Kidney epithelial cell (primary cell): ENCODE data around the gene ZDHHC14. TPM values are rescaled to one million over a fixed set of nuclear protein-coding genes. Genes with fewer than 3 reads are reported as not detected.

Experiments
- DNase-seq: peaks from one replicate; pipeline ENCODE4 v3.0.0-alpha.2; 2010; ENCODE audit warnings: low read depth
- H3K27me3 ChIP-seq: 2 replicates; pipeline ENCODE4 v1.6.0; 2011; ENCODE audit warnings: low read length; ENCODE audit not compliant: control insufficient read depth, insufficient read depth
- H3K36me3 ChIP-seq: 2 replicates; pipeline ENCODE4 v1.5.1; 2011; ENCODE audit warnings: low read length; ENCODE audit not compliant: control insufficient read depth, insufficient read depth
- H3K4me3 ChIP-seq: 2 replicates; pipeline ENCODE4 v1.5.1; 2011; ENCODE audit warnings: low read depth, mild to moderate bottlenecking, control low read depth, low read length
- CTCF ChIP-seq: IDR thresholded peaks from 2 replicates; pipeline ENCODE4 v1.5.1; 2011; ENCODE audit warnings: mild to moderate bottlenecking, moderate library complexity, low read length, control low read depth, inconsistent platforms; ENCODE audit not compliant: insufficient read depth, poor library complexity, severe bottlenecking
- total RNA-seq: library from RNA; depleted of rRNA; stranded (reverse); fragments of >200 nt; gene quantifications from 2 replicates; pipeline ENCODE4 v1.2.3, GENCODE V29; 2015

The ZDHHC14 gene
- total RNA-seq, 1 donor from 2014 or later = 9.7 TPM

GRCh38 chr6:157659536-157660271, 278.7 kb downstream of the ZDHHC14 start:
- Histone ChIP-seq H3K4me3 (no peak overlapping the region), H3K36me3 (no peaks in the 10 kb centered on the region), H3K27me3 (no peaks in the 10 kb centered on the region)
- DNase-seq = no peak
- no peak for TF ChIP-seq CTCF

- TF ChIP-seq CTCF = no peak
- Histone ChIP-seq H3K27me3 (no peaks in the 10 kb centered on the region), H3K36me3 (no peaks in the 10 kb centered on the region), H3K4me3 (no peak overlapping the region)
- no peak for DNase-seq
These were observed 279.4 kb downstream of the ZDHHC14 start for GRCh38 chr6:157660414-157660813.

GRCh38 chr6:157661652-157662051, 280.7 kb downstream of the ZDHHC14 start:
- Histone ChIP-seq H3K4me3 (no peak overlapping the region), H3K36me3 (no peaks in the 10 kb centered on the region), H3K27me3 (no peaks in the 10 kb centered on the region)
- DNase-seq = no peak
- no peak for TF ChIP-seq CTCF

GRCh38 chr6:157663261-157663660, 282.3 kb downstream of the ZDHHC14 start:
- no peak for DNase-seq
- Histone ChIP-seq H3K36me3 (no peaks in the 10 kb centered on the region), H3K4me3 (no peak overlapping the region), H3K27me3 (no peaks in the 10 kb centered on the region)
- TF ChIP-seq CTCF = no peak

GRCh38 chr6:157665180-157665579, 284.2 kb downstream of the ZDHHC14 start:
- H3K27me3 ChIP-seq = no peaks in the 10 kb centered on the region
- no peak for TF ChIP-seq CTCF
- no peak for DNase-seq

GRCh38 chr6:157666729-157667128, 285.7 kb downstream of the ZDHHC14 start:
- H3K4me3 ChIP-seq = no peak overlapping the region
- no peak for DNase-seq
- H3K27me3 ChIP-seq = no peaks in the 10 kb centered on the region
- TF ChIP-seq CTCF = no peak
- no peaks in the 10 kb centered on the region for H3K36me3 ChIP-seq

More at GRCh38 chr6:157665180-157665579, 284.2 kb downstream of the ZDHHC14 start:
- H3K4me3 ChIP-seq = no peak overlapping the region
- H3K36me3 ChIP-seq = no peaks in the 10 kb centered on the region
